GM12875 (cell line): ENCODE data around the gene TIMM44.

Source experiments
- H3K4me3 ChIP-seq: one replicate; pipeline ENCODE4 v1.5.1; 2011; ENCODE audit warnings: low read depth, low read length, control low read depth
- TF ChIP-seq, protein P1 (sequence below): IDR thresholded peaks from 2 replicates; pipeline ENCODE4 v1.5.1; 2011; ENCODE audit warnings: low read depth, mild to moderate bottlenecking, control low read depth, inconsistent platforms, low read length, moderate library complexity, borderline replicate concordance; ENCODE audit not compliant: insufficient read depth

Gene TIMM44

DNA sequence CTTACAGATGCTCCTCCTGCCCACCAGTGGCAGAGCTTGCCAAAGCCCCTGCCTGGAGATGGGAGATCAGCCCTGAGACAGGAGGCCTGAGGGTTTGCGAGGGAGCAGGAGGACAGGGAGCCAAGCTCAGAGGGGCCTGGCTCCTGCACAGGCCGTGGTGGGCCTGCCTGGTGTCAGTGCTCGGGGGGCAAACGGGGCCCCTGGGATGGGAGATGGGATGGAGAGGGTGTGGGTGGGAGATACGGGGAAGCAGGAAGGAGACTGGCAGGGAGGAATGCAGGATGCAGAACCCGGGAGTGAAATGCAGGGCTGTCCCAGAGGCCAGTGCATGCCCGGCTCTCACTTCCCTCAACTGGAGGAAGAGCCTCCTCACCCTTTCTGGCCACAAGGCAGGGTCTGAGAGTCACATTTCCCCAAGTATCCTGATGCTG, 42.0 kb upstream of the TIMM44 start:
- no peak overlapping the region for H3K4me3 ChIP-seq
- TF ChIP-seq, protein P1, sequence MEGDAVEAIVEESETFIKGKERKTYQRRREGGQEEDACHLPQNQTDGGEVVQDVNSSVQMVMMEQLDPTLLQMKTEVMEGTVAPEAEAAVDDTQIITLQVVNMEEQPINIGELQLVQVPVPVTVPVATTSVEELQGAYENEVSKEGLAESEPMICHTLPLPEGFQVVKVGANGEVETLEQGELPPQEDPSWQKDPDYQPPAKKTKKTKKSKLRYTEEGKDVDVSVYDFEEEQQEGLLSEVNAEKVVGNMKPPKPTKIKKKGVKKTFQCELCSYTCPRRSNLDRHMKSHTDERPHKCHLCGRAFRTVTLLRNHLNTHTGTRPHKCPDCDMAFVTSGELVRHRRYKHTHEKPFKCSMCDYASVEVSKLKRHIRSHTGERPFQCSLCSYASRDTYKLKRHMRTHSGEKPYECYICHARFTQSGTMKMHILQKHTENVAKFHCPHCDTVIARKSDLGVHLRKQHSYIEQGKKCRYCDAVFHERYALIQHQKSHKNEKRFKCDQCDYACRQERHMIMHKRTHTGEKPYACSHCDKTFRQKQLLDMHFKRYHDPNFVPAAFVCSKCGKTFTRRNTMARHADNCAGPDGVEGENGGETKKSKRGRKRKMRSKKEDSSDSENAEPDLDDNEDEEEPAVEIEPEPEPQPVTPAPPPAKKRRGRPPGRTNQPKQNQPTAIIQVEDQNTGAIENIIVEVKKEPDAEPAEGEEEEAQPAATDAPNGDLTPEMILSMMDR = no peak

DNA sequence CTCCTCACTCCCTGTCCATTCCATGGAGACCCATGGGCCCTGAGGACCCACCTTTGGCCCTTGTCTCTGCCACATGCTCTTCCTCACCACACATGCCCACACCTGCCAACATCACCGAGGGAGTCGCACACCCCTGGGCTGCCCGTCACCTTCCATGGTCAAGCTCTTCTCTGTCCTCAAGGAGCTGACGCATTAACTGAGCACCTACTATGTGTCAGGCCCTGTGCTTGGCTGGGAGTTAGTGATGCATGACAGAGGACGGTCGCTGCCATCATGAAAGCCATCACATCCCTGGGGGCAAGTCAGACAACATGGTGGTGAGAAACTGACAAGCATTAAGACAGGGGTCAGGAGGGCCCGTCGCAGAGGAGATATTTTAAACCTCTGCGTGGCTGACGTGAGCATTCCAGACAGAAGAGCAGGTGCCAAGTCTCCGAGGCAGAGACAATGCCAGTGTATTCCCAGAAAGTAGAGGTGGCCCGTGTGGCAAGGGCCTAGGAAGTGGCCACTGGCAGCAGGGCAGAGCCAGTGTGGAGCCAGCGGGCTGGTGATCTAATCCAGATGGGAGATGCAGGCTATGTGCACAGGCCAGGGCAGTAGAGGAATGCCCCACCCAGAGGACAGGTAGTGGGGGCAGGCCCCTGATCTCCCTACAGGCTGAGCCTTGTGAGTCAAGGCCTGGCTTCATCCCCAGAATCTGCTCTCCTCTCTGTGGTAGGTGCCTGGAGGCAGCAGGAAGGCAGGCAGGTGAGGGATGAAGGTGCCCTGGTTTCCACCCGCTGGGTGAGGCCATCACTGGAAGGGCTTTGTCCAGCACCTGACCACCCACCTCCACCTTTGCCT, 40.8 kb upstream of the TIMM44 start:
- TF ChIP-seq, protein P1 = no peak

DNA sequence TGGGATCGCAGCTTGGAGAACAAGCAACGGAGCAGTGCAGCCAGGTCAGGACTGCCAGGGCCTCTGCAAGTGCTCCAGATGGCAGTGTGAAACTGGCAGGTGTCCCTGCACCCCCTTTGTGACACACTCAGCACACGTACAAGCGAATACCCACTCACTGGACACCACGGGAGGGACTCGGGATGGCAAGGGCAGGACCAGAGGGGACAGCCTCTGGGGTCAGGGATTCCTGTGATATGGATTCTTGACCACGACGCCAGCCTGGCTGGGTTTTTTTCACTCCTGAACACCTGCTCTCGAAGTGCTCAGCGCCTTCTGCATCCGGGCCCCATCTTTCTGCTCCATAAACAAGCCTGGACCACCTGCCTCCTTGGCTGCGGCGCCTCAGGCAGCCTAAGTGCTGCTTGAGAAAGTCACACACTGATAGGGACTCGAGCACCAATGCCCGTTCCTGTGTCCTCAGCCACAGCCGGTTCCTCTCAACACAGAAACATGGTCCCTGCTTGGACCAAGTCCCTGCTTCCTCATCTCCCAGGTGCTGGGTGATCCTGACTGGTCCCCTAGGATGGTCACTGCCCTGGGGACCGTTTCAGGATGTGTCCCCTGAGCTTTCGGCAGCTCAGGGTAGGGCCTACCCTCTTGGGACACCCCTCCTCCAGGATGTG, 40.0 kb upstream of the TIMM44 start:
- no peak overlapping the region for H3K4me3 ChIP-seq
- TF ChIP-seq, protein P1 = no peak

More for the DNA sequence above, 40.8 kb upstream of the TIMM44 start:
- no peak overlapping the region for H3K4me3 ChIP-seq

DNA sequence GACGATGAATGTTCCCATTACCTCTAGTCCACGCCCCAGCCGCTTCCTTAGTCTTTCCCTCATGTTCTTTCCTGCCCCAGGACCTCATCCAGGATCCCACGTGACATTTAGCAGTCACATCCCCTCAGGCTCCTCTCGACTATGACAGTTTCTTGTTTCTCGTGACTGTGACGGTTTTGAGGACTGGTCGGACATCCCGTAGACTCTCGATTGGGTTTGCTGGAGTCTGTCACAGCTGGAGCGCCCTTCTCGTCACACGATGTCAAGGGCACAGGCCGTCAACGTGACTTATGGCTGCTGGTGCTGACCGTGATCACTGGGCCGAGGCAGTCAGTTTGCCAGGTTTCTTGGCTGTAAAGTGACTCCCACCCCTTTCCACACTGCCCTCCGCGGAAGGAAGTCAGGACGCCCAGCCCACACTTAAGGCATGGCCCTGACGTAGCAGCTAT, 39.2 kb upstream of the TIMM44 start:
- TF ChIP-seq, protein P1 = no peak
- H3K4me3 ChIP-seq = no peak overlapping the region

DNA sequence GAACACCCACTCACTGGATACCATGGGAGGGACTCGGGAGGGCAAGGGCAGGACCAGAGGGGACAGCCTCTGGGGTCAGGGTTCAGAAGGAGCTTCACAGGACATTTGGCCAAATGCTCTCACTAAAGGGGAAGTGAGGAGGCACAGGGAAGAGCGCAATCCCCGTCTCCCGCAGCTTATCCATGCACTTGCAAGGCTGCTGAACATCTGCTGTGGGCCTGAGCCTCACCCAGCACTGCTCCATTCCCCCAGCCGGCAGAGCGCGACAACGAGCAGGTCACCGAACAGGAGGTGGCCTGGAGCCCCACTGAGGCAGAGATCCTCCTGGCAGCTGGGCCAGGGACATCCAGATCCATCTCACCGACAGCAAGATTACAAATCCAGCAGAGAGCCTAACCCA, 38.6 kb upstream of the TIMM44 start:
- TF ChIP-seq, protein P1 = no peak
- H3K4me3 ChIP-seq = no peak overlapping the region

DNA sequence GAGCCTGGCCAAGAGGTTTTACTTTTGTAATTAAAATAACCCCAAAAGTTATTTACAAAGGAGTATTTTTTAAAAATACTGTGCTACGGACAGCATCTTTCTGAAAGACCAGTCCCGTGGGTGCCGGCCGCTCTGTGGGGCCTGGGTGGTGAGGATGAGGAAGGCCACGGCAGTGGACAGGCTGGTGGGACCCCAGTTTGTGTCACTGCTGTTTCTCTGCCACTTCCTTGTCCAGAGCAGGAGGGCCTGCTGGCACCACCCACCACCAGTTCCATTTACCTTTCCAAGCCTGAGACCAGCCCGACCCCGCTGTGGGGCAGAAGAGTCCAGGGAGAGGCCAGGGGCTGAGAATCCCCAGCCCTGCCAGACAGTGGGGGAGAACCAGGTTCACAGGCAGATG, 38.2 kb upstream of the TIMM44 start:
- TF ChIP-seq, protein P1 = no peak
- H3K4me3 ChIP-seq = no peak overlapping the region
